GM12891 (cell line): ENCODE data around the gene ARHGAP26.

Experiments
- POLR2A ChIP-seq: IDR thresholded peaks from 2 replicates; pipeline ENCODE4 v1.6.1; 2011; ENCODE audit warnings: low read depth, low read length, control low read depth
- POLR2AphosphoS5 ChIP-seq: IDR thresholded peaks from 2 replicates; pipeline ENCODE4 v1.6.1; 2011; ENCODE audit warnings: low read depth, low read length, control low read depth
- POU2F2 ChIP-seq: IDR thresholded peaks from 2 replicates; pipeline ENCODE4 v1.6.1; 2011; ENCODE audit warnings: low read depth, mild to moderate bottlenecking, control low read depth, low read length, moderate library complexity
- SPI1 ChIP-seq: IDR thresholded peaks from 2 replicates; pipeline ENCODE4 v1.6.1; 2011; ENCODE audit warnings: low read depth, low read length, control low read depth
- TAF1 ChIP-seq: IDR thresholded peaks from 2 replicates; pipeline ENCODE4 v1.6.1; 2011; ENCODE audit warnings: low read depth, low read length, control low read depth

- TF ChIP-seq POLR2A: no peak
- no peak for TF ChIP-seq POLR2AphosphoS5
- TF ChIP-seq TAF1: no peak
- TF ChIP-seq SPI1: no peak
- TF ChIP-seq POU2F2: no peak
Measured at GRCh38 chr5:142801495-142801871, 31.3 kb downstream of the ARHGAP26 start.
